BLaER1 treated with 17β-estradiol and CSF1 and Interleukin-3, amounts not matched to agents 10 nM and 100 nM (cell line): Measurements from ENCODE around the gene CDH23.

ENCODE experiments used
- H3K27ac ChIP-seq, 11 experiments: shearing (Covaris generic); formaldehyde crosslinking; 2 replicates each; pipeline ENCODE4 v1.8.1; 2022
- H3K27me3 ChIP-seq, 11 experiments: shearing (Covaris generic); formaldehyde crosslinking; 2 replicates each; pipeline ENCODE4 v1.8.1; 2022
- H3K36me3 ChIP-seq, 11 experiments: shearing (Covaris generic); formaldehyde crosslinking; 2 replicates each; pipeline ENCODE4 v1.8.1; 2022
- H3K4me1 ChIP-seq, 10 experiments: shearing (Covaris generic); formaldehyde crosslinking; 2 replicates each; pipeline ENCODE4 v1.8.1; 2022
- H3K4me2 ChIP-seq, 11 experiments: shearing (Covaris generic); formaldehyde crosslinking; 2 replicates each; pipeline ENCODE4 v1.8.1; 2022
- H3K4me3 ChIP-seq, 10 experiments: shearing (Covaris generic); formaldehyde crosslinking; 2 replicates each; pipeline ENCODE4 v1.8.1; 2022
- H3K9ac ChIP-seq, 11 experiments: shearing (Covaris generic); formaldehyde crosslinking; 2 replicates each; pipeline ENCODE4 v1.8.1; 2022
- H3K9me3 ChIP-seq, 11 experiments: shearing (Covaris generic); formaldehyde crosslinking; replicated peaks in 1 of 11; 2 replicates each; pipeline ENCODE4 v1.8.1; 2022
- H4K20me1 ChIP-seq, 11 experiments: shearing (Covaris generic); formaldehyde crosslinking; 2 replicates each; pipeline ENCODE4 v1.8.1; 2022
- Cebpa-rat ChIP-seq, 11 experiments: shearing (Covaris generic); IDR thresholded peaks; 2 replicates each; pipeline ENCODE4 v1.8.1; 2022

Gene CDH23

GRCh38 chr10:71547312-71547711 lies 150.6 kb downstream of the CDH23 start:
- H4K20me1 ChIP-seq = 0 out of 22 replicates have a peak, but pooled peaks cover 0 to 5% (median 0%) of the 10 kb centered on the region in 11 experiments
- H3K4me2 ChIP-seq = peak overlapping the region; percentile 1 to 78 (median 56); a peak in 17 of 22 replicates
- no peak overlapping the region for H3K27ac ChIP-seq
- H3K27me3 ChIP-seq = no peaks in the 10 kb centered on the region
- no peak overlapping the region for H3K9ac ChIP-seq
- H3K4me3 ChIP-seq = no peak overlapping the region
- peaks cover 0 to 9% (median 5%) of the 10 kb centered on the region in 11 experiments; a peak in 9 of 22 replicates for H3K9me3 ChIP-seq
- H3K36me3 ChIP-seq = no peaks in the 10 kb centered on the region
- TF ChIP-seq Cebpa-rat (IDR thresholded peaks at IDR 0.05) = no peak
- peaks cover 19 to 58% (median 42%) of the 10 kb centered on the region in 10 experiments for H3K4me1 ChIP-seq

- H3K36me3 ChIP-seq = no peaks in the 10 kb centered on the region
- peaks cover 15 to 50% (median 35%) of the 10 kb centered on the region in 10 experiments for H3K4me1 ChIP-seq
- peak overlapping the region; percentile 1 to 78 (median 56); a peak in 18 of 22 replicates for H3K4me2 ChIP-seq
- H3K9ac ChIP-seq = no peak overlapping the region
- TF ChIP-seq Cebpa-rat (IDR thresholded peaks at IDR 0.05) = no peak
- H3K4me3 ChIP-seq = no peak overlapping the region
- H4K20me1 ChIP-seq = 0 out of 22 replicates have a peak, but pooled peaks cover 0 to 5% (median 0%) of the 10 kb centered on the region in 11 experiments
- H3K27me3 ChIP-seq = no peaks in the 10 kb centered on the region
- peaks cover 0 to 9% (median 5%) of the 10 kb centered on the region in 11 experiments; a peak in 9 of 22 replicates for H3K9me3 ChIP-seq
- H3K27ac ChIP-seq = no peak overlapping the region
Measured at GRCh38 chr10:71547876-71548846, 151.4 kb downstream of the CDH23 start.

- TF ChIP-seq Cebpa-rat (IDR thresholded peaks at IDR 0.05) = no peak
- peak overlapping the region in 3 of 11 experiments; percentile 4 to 14 (median 8); a peak in 2 of 22 replicates for H3K4me2 ChIP-seq
- no peak overlapping the region for H3K27ac ChIP-seq
- no peaks in the 10 kb centered on the region for H3K27me3 ChIP-seq
- H3K36me3 ChIP-seq = no peaks in the 10 kb centered on the region
- H3K4me3 ChIP-seq = no peak overlapping the region
- H3K9ac ChIP-seq = no peak overlapping the region
- peaks cover 0 to 9% (median 5%) of the 10 kb centered on the region in 11 experiments; a peak in 9 of 22 replicates for H3K9me3 ChIP-seq
- H4K20me1 ChIP-seq = 0 out of 22 replicates have a peak, but pooled peaks cover 0 to 5% (median 0%) of the 10 kb centered on the region in 11 experiments
- peaks cover 0 to 33% (median 21%) of the 10 kb centered on the region in 10 experiments; a peak in 17 of 20 replicates for H3K4me1 ChIP-seq
Measured at GRCh38 chr10:71549766-71550533, 153.2 kb downstream of the CDH23 start.

- Histone ChIP-seq H3K4me3 (no peak overlapping the region), H3K4me2 (no peak overlapping the region), H3K4me1 (peaks cover 0 to 32% (median 21%) of the 10 kb centered on the region in 10 experiments; a peak in 17 of 20 replicates), H3K36me3 (no peaks in the 10 kb centered on the region), H3K27me3 (no peaks in the 10 kb centered on the region), H4K20me1 (0 out of 22 replicates have a peak, but pooled peaks cover 0 to 5% (median 0%) of the 10 kb centered on the region in 11 experiments), H3K9ac (no peak overlapping the region), H3K9me3 (peaks cover 0 to 9% (median 5%) of the 10 kb centered on the region in 11 experiments; a peak in 9 of 22 replicates), H3K27ac (no peak overlapping the region)
- TF ChIP-seq Cebpa-rat (IDR thresholded peaks at IDR 0.05) = no peak
Measured at GRCh38 chr10:71550628-71551027, 153.9 kb downstream of the CDH23 start.

GRCh38 chr10:71551970-71552369 lies 155.2 kb downstream of the CDH23 start:
- H3K27me3 ChIP-seq = no peaks in the 10 kb centered on the region
- H3K9ac ChIP-seq = no peak overlapping the region
- no peak overlapping the region for H3K27ac ChIP-seq
- H3K4me1 ChIP-seq = peaks cover 0 to 28% (median 20%) of the 10 kb centered on the region in 10 experiments; a peak in 17 of 20 replicates
- TF ChIP-seq Cebpa-rat (IDR thresholded peaks at IDR 0.05) = no peak
- H3K9me3 ChIP-seq = peaks cover 0 to 9% (median 5%) of the 10 kb centered on the region in 11 experiments; a peak in 9 of 22 replicates
- no peak overlapping the region for H3K4me2 ChIP-seq
- no peak overlapping the region for H3K4me3 ChIP-seq
- H3K36me3 ChIP-seq = no peaks in the 10 kb centered on the region
- H4K20me1 ChIP-seq = 0 out of 22 replicates have a peak, but pooled peaks cover 0 to 5% (median 0%) of the 10 kb centered on the region in 11 experiments

GRCh38 chr10:71553432-71553831 lies 156.7 kb downstream of the CDH23 start:
- H3K27me3 ChIP-seq = no peaks in the 10 kb centered on the region
- no peak overlapping the region for H3K4me2 ChIP-seq
- no peaks in the 10 kb centered on the region for H3K36me3 ChIP-seq
- H3K4me1 ChIP-seq = peaks cover 0 to 13% (median 5%) of the 10 kb centered on the region in 10 experiments; a peak in 10 of 20 replicates
- no peak overlapping the region for H3K9ac ChIP-seq
- no peak overlapping the region for H3K4me3 ChIP-seq
- peaks cover 0 to 7% (median 5%) of the 10 kb centered on the region in 11 experiments; a peak in 9 of 22 replicates for H3K9me3 ChIP-seq
- no peak overlapping the region for H3K27ac ChIP-seq
- H4K20me1 ChIP-seq = 0 out of 22 replicates have a peak, but pooled peaks cover 0 to 5% (median 0%) of the 10 kb centered on the region in 11 experiments
- TF ChIP-seq Cebpa-rat (IDR thresholded peaks at IDR 0.05) = no peak

GRCh38 chr10:71554671-71555070 lies 158.0 kb downstream of the CDH23 start:
- Histone ChIP-seq H4K20me1 (0 out of 22 replicates have a peak, but pooled peaks cover 0 to 5% (median 0%) of the 10 kb centered on the region in 11 experiments), H3K36me3 (no peaks in the 10 kb centered on the region), H3K9ac (no peak overlapping the region), H3K4me3 (no peak overlapping the region), H3K27me3 (no peaks in the 10 kb centered on the region), H3K9me3 (no peaks in the 10 kb centered on the region), H3K4me1 (peaks cover 0 to 6% (median 1%) of the 10 kb centered on the region in 10 experiments; a peak in 6 of 20 replicates), H3K4me2 (no peak overlapping the region), H3K27ac (no peak overlapping the region)
- TF ChIP-seq Cebpa-rat (IDR thresholded peaks at IDR 0.05) = no peak

- TF ChIP-seq Cebpa-rat (IDR thresholded peaks at IDR 0.05) = no peak
- H3K27me3 ChIP-seq = no peaks in the 10 kb centered on the region
- 0 out of 22 replicates have a peak, but pooled peaks cover 0 to 5% (median 0%) of the 10 kb centered on the region in 11 experiments for H4K20me1 ChIP-seq
- no peak overlapping the region for H3K4me2 ChIP-seq
- H3K36me3 ChIP-seq = no peaks in the 10 kb centered on the region
- peaks cover 0 to 4% (median 0%) of the 10 kb centered on the region in 10 experiments; a peak in 2 of 20 replicates for H3K4me1 ChIP-seq
- H3K9ac ChIP-seq = no peak overlapping the region
- H3K9me3 ChIP-seq = no peaks in the 10 kb centered on the region
- no peak overlapping the region for H3K4me3 ChIP-seq
- no peak overlapping the region for H3K27ac ChIP-seq
Measured at GRCh38 chr10:71555087-71555723, 158.5 kb downstream of the CDH23 start.
